PC-3 (cell line): Measurements from ENCODE around the gene NOS2.

Experiments used
- EZH2 ChIP-seq: fragments of 300-600 bp; sonication (generic); IDR thresholded peaks from one replicate; pipeline ENCODE4 v1.6.1; 2017; ENCODE audit warnings: antibody characterized with exemption, mild to moderate bottlenecking, low read length; ENCODE audit not compliant: unreplicated experiment
- TF ChIP-seq, protein P1 (sequence below): fragments of 300-600 bp; sonication (generic); conservative IDR thresholded peaks from 2 replicates; pipeline ENCODE4 v1.5.1; 2017; ENCODE audit warnings: antibody characterized with exemption, low read depth, mild to moderate bottlenecking, low read length

DNA sequence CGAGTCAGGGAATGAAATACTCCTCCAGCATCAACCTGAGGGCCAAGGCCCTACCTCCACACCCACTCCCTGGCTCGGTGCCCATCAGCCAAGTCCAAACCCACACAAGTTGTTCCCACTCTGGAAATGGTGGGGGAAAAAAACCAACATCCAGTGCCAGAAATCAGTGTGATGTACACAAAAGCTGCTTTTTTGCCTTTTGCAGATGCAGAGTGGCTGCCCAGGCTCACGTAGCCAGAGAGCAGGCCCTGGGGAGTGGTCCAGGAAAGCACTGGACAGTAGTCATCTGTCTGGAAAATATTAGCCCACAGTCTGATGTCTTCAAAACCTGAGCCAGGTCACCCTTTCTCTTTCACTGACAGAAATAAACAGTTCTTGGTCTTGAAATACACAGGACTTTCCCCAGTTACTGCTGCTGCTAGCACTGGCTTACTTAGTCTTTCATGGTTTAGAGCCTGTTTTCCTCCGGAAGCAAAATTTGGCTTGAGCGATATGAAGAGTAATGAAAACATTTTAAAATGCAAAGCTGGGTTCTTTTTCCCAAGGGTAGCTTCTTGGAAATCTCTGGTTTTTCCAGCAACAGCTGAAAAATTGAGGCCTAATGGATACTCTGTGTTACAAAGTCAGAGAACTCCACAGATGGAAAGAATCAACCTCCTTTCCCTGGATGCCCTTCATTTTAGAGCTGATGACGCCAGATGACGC lies 18.2 kb upstream of the NOS2 start:
- TF ChIP-seq, protein P1, sequence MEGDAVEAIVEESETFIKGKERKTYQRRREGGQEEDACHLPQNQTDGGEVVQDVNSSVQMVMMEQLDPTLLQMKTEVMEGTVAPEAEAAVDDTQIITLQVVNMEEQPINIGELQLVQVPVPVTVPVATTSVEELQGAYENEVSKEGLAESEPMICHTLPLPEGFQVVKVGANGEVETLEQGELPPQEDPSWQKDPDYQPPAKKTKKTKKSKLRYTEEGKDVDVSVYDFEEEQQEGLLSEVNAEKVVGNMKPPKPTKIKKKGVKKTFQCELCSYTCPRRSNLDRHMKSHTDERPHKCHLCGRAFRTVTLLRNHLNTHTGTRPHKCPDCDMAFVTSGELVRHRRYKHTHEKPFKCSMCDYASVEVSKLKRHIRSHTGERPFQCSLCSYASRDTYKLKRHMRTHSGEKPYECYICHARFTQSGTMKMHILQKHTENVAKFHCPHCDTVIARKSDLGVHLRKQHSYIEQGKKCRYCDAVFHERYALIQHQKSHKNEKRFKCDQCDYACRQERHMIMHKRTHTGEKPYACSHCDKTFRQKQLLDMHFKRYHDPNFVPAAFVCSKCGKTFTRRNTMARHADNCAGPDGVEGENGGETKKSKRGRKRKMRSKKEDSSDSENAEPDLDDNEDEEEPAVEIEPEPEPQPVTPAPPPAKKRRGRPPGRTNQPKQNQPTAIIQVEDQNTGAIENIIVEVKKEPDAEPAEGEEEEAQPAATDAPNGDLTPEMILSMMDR = no peak
- TF ChIP-seq EZH2 = no peak
